K562 treated with DMSO at 1 percent for 24 hours (cell line): ENCODE results near the gene USP22. TPM values are rescaled to one million over a fixed set of nuclear protein-coding genes. Genes with fewer than 3 reads are reported as not detected.

Experiments used
- total RNA-seq: library from RNA; unstranded; fragments of 300-600 nt; gene quantifications from 2 replicates; pipeline ENCODE4 v1.2.3, GENCODE V29; 2022; ENCODE audit warnings: low read depth; ENCODE audit not compliant: insufficient read depth

USP22 gene
- total RNA-seq: 87.7 and 89.3 TPM in 2 replicates

GRCh38 chr17:21042458-21043295 lies at the start of gene USP22:
Gene USP22, minus strand, starts transcription at chr17:21043011. Its CDS starts 176 bp downstream, at chr17:21042835.

Other genes starting within 250 kb of the USP22 start
- 18.1 and 21.1 TPM in 2 replicates for gene DHRS7B, start 84.0 kb upstream of the USP22 start, total RNA-seq
- 43.2 and 52.2 TPM in 2 replicates for gene TMEM11, start 171.2 kb upstream of the USP22 start, total RNA-seq
- 8.1 and 9.4 TPM in 2 replicates for gene NATD1, start 210.4 kb upstream of the USP22 start, total RNA-seq
- gene MAP2K3, start 241.7 kb upstream of the USP22 start, total RNA-seq: 11.9 and 13.5 TPM in 2 replicates